GM23338 (cell line): ENCODE measurements around the gene ZHX3.

Experiments used
- CREB1 ChIP-seq: fragments of 250-450 bp; sonication (Bioruptor Pico); IDR thresholded peaks from 2 replicates; pipeline ENCODE4 v1.5.0; 2020; ENCODE audit warnings: low read depth, mild to moderate bottlenecking, moderate library complexity
- ETS1 ChIP-seq: IDR thresholded peaks from 2 replicates; pipeline ENCODE4 v1.6.1; 2016; ENCODE audit warnings: antibody characterized with exemption
- EZH2 ChIP-seq: fragments of 200-600 bp; sonication (generic); IDR thresholded peaks from one replicate; pipeline ENCODE4 v1.8.0; 2017; ENCODE audit warnings: antibody characterized with exemption, mild to moderate bottlenecking, low read depth; ENCODE audit not compliant: unreplicated experiment
- EZH2phosphoT487 ChIP-seq: fragments of 200-600 bp; sonication (generic); IDR thresholded peaks from one replicate; pipeline ENCODE4 v1.8.1; 2018; ENCODE audit warnings: antibody characterized with exemption; ENCODE audit not compliant: unreplicated experiment
- JUNB ChIP-seq: IDR thresholded peaks from one replicate; pipeline ENCODE4 v1.6.1; 2016; ENCODE audit warnings: antibody characterized with exemption; ENCODE audit not compliant: unreplicated experiment
- POLR2AphosphoS5 ChIP-seq: IDR thresholded peaks from 2 replicates; pipeline ENCODE4 v1.6.1; 2016; ENCODE audit warnings: antibody characterized with exemption, low read depth
- STAT1 ChIP-seq: IDR thresholded peaks from one replicate; pipeline ENCODE4 v1.6.1; 2016; ENCODE audit warnings: antibody characterized with exemption; ENCODE audit not compliant: unreplicated experiment
- ZNF114 ChIP-seq: fragments of 250-450 bp; sonication (Bioruptor Pico); IDR thresholded peaks from 2 replicates; pipeline ENCODE4 v1.5.0; 2020; ENCODE audit warnings: mild to moderate bottlenecking, moderate library complexity
- TF ChIP-seq, protein P1 (sequence below), 2 experiments: fragments of 200-600 bp in 1 of 2; sonication (generic) in 1 of 2; conservative IDR thresholded peaks; 2 replicates each; pipeline versions ENCODE4 v1.5.1 to v1.6.1; 2016 to 2017; ENCODE audit warnings: antibody characterized with exemption in 2 of 2, low read depth in 2 of 2, mild to moderate bottlenecking in 2 of 2, moderate library complexity in 1 of 2
- TF ChIP-seq, protein P2 (sequence below): IDR thresholded peaks from one replicate; pipeline ENCODE4 v1.6.1; 2018; ENCODE audit warnings: antibody characterized with exemption; ENCODE audit not compliant: unreplicated experiment

DNA sequence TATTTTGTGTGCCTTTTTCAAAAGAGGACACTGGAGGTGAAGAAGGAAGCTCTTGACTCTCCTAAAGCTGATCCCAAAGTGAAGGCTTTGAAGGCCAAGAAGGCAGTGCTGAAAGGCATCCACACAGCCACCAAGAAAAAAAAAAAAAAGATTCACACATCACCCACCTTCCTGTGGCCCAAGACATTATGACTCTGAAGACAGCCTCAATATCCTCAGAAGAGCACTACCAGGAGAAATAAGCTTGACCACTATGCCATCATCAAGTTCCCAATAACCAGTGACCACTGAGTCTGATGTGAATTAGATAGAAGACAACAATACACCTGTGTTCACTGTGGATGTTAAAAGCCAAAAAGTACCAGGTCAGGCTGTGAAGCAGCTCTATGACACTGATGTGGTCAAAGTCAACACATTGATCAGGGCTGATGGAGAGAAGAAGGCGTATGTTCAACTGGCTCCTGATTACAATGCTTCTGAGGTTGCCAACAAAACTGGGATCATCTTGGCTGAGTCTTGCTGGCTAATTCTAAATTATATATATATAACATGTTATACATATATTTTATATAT is 120.8 kb downstream of the ZHX3 start:
- TF ChIP-seq, protein P1, sequence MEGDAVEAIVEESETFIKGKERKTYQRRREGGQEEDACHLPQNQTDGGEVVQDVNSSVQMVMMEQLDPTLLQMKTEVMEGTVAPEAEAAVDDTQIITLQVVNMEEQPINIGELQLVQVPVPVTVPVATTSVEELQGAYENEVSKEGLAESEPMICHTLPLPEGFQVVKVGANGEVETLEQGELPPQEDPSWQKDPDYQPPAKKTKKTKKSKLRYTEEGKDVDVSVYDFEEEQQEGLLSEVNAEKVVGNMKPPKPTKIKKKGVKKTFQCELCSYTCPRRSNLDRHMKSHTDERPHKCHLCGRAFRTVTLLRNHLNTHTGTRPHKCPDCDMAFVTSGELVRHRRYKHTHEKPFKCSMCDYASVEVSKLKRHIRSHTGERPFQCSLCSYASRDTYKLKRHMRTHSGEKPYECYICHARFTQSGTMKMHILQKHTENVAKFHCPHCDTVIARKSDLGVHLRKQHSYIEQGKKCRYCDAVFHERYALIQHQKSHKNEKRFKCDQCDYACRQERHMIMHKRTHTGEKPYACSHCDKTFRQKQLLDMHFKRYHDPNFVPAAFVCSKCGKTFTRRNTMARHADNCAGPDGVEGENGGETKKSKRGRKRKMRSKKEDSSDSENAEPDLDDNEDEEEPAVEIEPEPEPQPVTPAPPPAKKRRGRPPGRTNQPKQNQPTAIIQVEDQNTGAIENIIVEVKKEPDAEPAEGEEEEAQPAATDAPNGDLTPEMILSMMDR (conservative IDR thresholded peaks at IDR 0.05; ENCODE audit: low read depth in 2 of 2) = no peak
- TF ChIP-seq, protein P2, sequence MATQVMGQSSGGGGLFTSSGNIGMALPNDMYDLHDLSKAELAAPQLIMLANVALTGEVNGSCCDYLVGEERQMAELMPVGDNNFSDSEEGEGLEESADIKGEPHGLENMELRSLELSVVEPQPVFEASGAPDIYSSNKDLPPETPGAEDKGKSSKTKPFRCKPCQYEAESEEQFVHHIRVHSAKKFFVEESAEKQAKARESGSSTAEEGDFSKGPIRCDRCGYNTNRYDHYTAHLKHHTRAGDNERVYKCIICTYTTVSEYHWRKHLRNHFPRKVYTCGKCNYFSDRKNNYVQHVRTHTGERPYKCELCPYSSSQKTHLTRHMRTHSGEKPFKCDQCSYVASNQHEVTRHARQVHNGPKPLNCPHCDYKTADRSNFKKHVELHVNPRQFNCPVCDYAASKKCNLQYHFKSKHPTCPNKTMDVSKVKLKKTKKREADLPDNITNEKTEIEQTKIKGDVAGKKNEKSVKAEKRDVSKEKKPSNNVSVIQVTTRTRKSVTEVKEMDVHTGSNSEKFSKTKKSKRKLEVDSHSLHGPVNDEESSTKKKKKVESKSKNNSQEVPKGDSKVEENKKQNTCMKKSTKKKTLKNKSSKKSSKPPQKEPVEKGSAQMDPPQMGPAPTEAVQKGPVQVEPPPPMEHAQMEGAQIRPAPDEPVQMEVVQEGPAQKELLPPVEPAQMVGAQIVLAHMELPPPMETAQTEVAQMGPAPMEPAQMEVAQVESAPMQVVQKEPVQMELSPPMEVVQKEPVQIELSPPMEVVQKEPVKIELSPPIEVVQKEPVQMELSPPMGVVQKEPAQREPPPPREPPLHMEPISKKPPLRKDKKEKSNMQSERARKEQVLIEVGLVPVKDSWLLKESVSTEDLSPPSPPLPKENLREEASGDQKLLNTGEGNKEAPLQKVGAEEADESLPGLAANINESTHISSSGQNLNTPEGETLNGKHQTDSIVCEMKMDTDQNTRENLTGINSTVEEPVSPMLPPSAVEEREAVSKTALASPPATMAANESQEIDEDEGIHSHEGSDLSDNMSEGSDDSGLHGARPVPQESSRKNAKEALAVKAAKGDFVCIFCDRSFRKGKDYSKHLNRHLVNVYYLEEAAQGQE = no peak
- no peak for TF ChIP-seq POLR2AphosphoS5
- TF ChIP-seq JUNB = no peak
- no peak for TF ChIP-seq EZH2
- TF ChIP-seq ZNF114 (CRISPR knock-in tag) = no peak
- no peak for TF ChIP-seq STAT1
- no peak for TF ChIP-seq ETS1
- no peak for TF ChIP-seq CREB1 (CRISPR knock-in tag)
- no peak for TF ChIP-seq EZH2phosphoT487
